ENCODE data around the gene MORN1.

GRCh38 chr1:2353551-2354438 is 37.6 kb downstream of the MORN1 start:
- TF ChIP-seq ZNF8 (CRISPR knock-in tag; IDR thresholded peaks at IDR 0.05): no peak
- no peak for TF ChIP-seq GLIS3 (CRISPR knock-in tag; IDR thresholded peaks at IDR 0.05)
- TF ChIP-seq TCF4 (CRISPR knock-in tag; IDR thresholded peaks at IDR 0.05; ENCODE audit: borderline replicate concordance): no peak
- TF ChIP-seq ISL1 (CRISPR knock-in tag; IDR thresholded peaks at IDR 0.05): no peak
- no peak for TF ChIP-seq ZC3H10 (CRISPR knock-in tag; IDR thresholded peaks at IDR 0.05)
- TF ChIP-seq ZFP30 (CRISPR knock-in tag; IDR thresholded peaks at IDR 0.05): no peak
- no peak for TF ChIP-seq ESRRG (CRISPR knock-in tag; IDR thresholded peaks at IDR 0.05)
- TF ChIP-seq OSR1 (CRISPR knock-in tag; IDR thresholded peaks at IDR 0.05): no peak
- no peak for TF ChIP-seq ZNF565 (CRISPR knock-in tag; conservative IDR thresholded peaks at IDR 0.05; ENCODE audit: low read depth)
- TF ChIP-seq CSRNP3 (CRISPR knock-in tag; IDR thresholded peaks at IDR 0.05): no peak
- TF ChIP-seq, protein P1, sequence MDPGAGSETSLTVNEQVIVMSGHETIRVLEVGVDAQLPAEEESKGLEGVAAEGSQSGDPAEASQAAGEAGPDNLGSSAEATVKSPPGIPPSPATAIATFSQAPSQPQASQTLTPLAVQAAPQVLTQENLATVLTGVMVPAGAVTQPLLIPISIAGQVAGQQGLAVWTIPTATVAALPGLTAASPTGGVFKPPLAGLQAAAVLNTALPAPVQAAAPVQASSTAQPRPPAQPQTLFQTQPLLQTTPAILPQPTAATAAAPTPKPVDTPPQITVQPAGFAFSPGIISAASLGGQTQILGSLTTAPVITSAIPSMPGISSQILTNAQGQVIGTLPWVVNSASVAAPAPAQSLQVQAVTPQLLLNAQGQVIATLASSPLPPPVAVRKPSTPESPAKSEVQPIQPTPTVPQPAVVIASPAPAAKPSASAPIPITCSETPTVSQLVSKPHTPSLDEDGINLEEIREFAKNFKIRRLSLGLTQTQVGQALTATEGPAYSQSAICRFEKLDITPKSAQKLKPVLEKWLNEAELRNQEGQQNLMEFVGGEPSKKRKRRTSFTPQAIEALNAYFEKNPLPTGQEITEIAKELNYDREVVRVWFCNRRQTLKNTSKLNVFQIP (CRISPR knock-in tag; IDR thresholded peaks at IDR 0.05; ENCODE audit: borderline replicate concordance, low read depth): no peak
- TF ChIP-seq CSDC2 (CRISPR knock-in tag; IDR thresholded peaks at IDR 0.05): no peak
- no peak for TF ChIP-seq PPARA (CRISPR knock-in tag; IDR thresholded peaks at IDR 0.05; ENCODE audit: borderline replicate concordance)
